GM23338 (cell line): ENCODE results near the gene MYO18B. TPM values are rescaled to one million over a fixed set of nuclear protein-coding genes. Genes with fewer than 3 reads are reported as not detected.
A peak's percentile ranks its signal among the peaks of the same experiment; 100 is the strongest.

Source experiments
- ATAC-seq: fragments of 200-7000 bp; cut with Tn5 transposase; 3 replicates; pipeline ENCODE4 v1.9.1; 2020
- DNase-seq: peaks from one replicate; pipeline ENCODE4 v3.0.0-alpha.2; 2015; ENCODE audit warnings: low spot score
- H2AFZ ChIP-seq: fragments of 200-600 bp; sonication (generic); 2 replicates; pipeline ENCODE4 v1.8.0; 2016; ENCODE audit warnings: antibody characterized with exemption, mild to moderate bottlenecking, moderate library complexity
- H3F3A ChIP-seq: fragments of 200-600 bp; sonication (generic); replicated peaks from 2 replicates; pipeline ENCODE4 v1.8.0; 2017; ENCODE audit warnings: antibody characterized with exemption, mixed run types, low read depth
- H3K27ac ChIP-seq: fragments of 200-600 bp; sonication (generic); 2 replicates; pipeline ENCODE4 v1.6.1; 2016; ENCODE audit warnings: low read depth
- H3K27me3 ChIP-seq: fragments of 200-600 bp; sonication (generic); 2 replicates; pipeline ENCODE4 v1.8.0; 2016; ENCODE audit warnings: mild to moderate bottlenecking, mixed run types, moderate library complexity; ENCODE audit not compliant: insufficient read depth
- H3K36me3 ChIP-seq: fragments of 200-600 bp; sonication (generic); 2 replicates; pipeline ENCODE4 v1.8.0; 2016; ENCODE audit warnings: mild to moderate bottlenecking; ENCODE audit not compliant: insufficient read depth
- H3K4me1 ChIP-seq: fragments of 200-600 bp; sonication (generic); 2 replicates; pipeline ENCODE4 v1.8.0; 2016; ENCODE audit warnings: mild to moderate bottlenecking, moderate library complexity; ENCODE audit not compliant: insufficient read depth
- H3K4me2 ChIP-seq: fragments of 200-600 bp; sonication (generic); 2 replicates; pipeline ENCODE4 v1.7.1; 2017; ENCODE audit warnings: mixed run types
- H3K4me3 ChIP-seq: fragments of 200-600 bp; sonication (generic); 2 replicates; pipeline ENCODE4 v1.6.1; 2016; ENCODE audit warnings: mixed run types
- H3K79me2 ChIP-seq: fragments of 200-600 bp; sonication (generic); replicated peaks from 2 replicates; pipeline ENCODE4 v1.8.0; 2017; ENCODE audit warnings: mild to moderate bottlenecking; ENCODE audit not compliant: insufficient read depth
- H3K9me2 ChIP-seq: fragments of 200-600 bp; sonication (generic); 2 replicates; pipeline ENCODE4 v1.8.0; 2017; ENCODE audit not compliant: insufficient read depth
- H4K20me1 ChIP-seq: fragments of 200-600 bp; sonication (generic); replicated peaks from 2 replicates; pipeline ENCODE4 v1.8.0; 2017; ENCODE audit warnings: mild to moderate bottlenecking; ENCODE audit not compliant: insufficient read depth
- H3K27ac Mint-ChIP-seq: 2 replicates; pipeline ENCODE4 v1.8.0; 2020; ENCODE audit warnings: inconsistent platforms, mild to moderate bottlenecking, moderate library complexity, mixed read lengths
- H3K27me3 Mint-ChIP-seq: 3 replicates; pipeline ENCODE4 v1.8.0; 2022; ENCODE audit warnings: low read depth, mild to moderate bottlenecking, moderate library complexity, mixed read lengths, inconsistent platforms; ENCODE audit not compliant: insufficient read depth, poor library complexity
- H3K36me3 Mint-ChIP-seq: 3 replicates; pipeline ENCODE4 v1.8.0; 2021; ENCODE audit warnings: low read depth, mild to moderate bottlenecking, inconsistent platforms, moderate library complexity, mixed read lengths
- H3K4me1 Mint-ChIP-seq: 3 replicates; pipeline ENCODE4 v1.8.0; 2020; ENCODE audit warnings: mild to moderate bottlenecking, inconsistent platforms, mixed read lengths
- H3K4me3 Mint-ChIP-seq: 3 replicates; pipeline ENCODE4 v1.8.0; 2021; ENCODE audit warnings: moderate library complexity, mild to moderate bottlenecking, inconsistent platforms, mixed read lengths
- H3K9me3 Mint-ChIP-seq: 3 replicates; pipeline ENCODE4 v1.8.0; 2020; ENCODE audit warnings: moderate library complexity, mild to moderate bottlenecking, inconsistent platforms, mixed read lengths
- CREB1 ChIP-seq: fragments of 250-450 bp; sonication (Bioruptor Pico); IDR thresholded peaks from 2 replicates; pipeline ENCODE4 v1.5.0; 2020; ENCODE audit warnings: low read depth, mild to moderate bottlenecking, moderate library complexity
- JUNB ChIP-seq: IDR thresholded peaks from one replicate; pipeline ENCODE4 v1.6.1; 2016; ENCODE audit warnings: antibody characterized with exemption; ENCODE audit not compliant: unreplicated experiment
- NANOG ChIP-seq: IDR thresholded peaks from 2 replicates; pipeline ENCODE4 v1.6.1; 2016; ENCODE audit warnings: antibody characterized with exemption, borderline replicate concordance
- POLR2AphosphoS5 ChIP-seq: IDR thresholded peaks from 2 replicates; pipeline ENCODE4 v1.6.1; 2016; ENCODE audit warnings: antibody characterized with exemption, low read depth
- polyA plus RNA-seq: library from polyadenylated mRNA; unstranded; fragments of >200 nt; fragmentation: Nextera tagmentation; extraction: Ambion mirVana; gene quantifications from 2 replicates; pipeline ENCODE4 v1.2.1, GENCODE V29; 2016
- total RNA-seq: library from RNA; depleted of rRNA; stranded (reverse); fragments of >200 nt; shearing (Covaris generic); gene quantifications from 2 replicates; pipeline ENCODE4 v1.2.3, GENCODE V29; 2014
- TF ChIP-seq, protein P1 (sequence below): fragments of 250-450 bp; sonication (Bioruptor Pico); IDR thresholded peaks from 2 replicates; pipeline ENCODE4 v1.5.0; 2020; ENCODE audit warnings: mild to moderate bottlenecking, moderate library complexity

MYO18B gene
- total and polyA plus RNA-seq, 2 experiments from 2014 or later, result 0.36 to 0.45 TPM

DNA sequence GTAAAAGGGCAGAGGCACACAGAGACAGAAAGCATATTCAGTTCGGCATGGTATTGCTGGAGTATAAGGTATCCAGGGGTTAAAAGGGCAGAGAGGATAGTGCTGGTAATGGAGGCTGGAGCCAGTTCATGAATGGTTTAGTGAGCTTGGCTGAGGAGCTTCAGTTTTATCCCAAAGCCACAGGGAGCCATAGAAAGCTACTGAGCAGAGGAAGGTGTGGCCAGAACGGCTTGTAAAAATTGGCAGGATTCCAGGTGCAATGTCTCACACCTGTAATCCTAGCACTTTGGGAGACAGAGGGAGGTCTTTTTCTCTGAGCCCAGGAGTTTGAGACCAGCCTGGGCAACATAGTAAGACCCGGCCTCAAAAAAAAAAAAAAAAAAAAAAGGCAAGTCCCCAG is 186.1 kb downstream of the MYO18B start:
- Histone ChIP-seq H3K36me3 (no peaks in the 10 kb centered on the region), H3K4me3 (peak overlapping the region; percentile 39), H2AFZ (no peak overlapping the region), H3K4me1 (peaks cover 57% of the 10 kb centered on the region), H4K20me1 (no peaks in the 10 kb centered on the region), H3K27ac (peak overlapping the region; percentile 83), H3K4me2 (peak overlapping the region; percentile 71), H3K79me2 (no peaks in the 10 kb centered on the region), H3F3A (no peaks in the 10 kb centered on the region), H3K9me2 (no peaks in the 10 kb centered on the region), H3K27me3 (peaks cover 27% of the 10 kb centered on the region; the same call in 1 of the 2 replicates)
- peaks cover 62% of the 10 kb centered on the region for H3K4me1 Mint-ChIP-seq
- no peak for TF ChIP-seq POLR2AphosphoS5
- no peak for TF ChIP-seq NANOG
- TF ChIP-seq, protein P1, sequence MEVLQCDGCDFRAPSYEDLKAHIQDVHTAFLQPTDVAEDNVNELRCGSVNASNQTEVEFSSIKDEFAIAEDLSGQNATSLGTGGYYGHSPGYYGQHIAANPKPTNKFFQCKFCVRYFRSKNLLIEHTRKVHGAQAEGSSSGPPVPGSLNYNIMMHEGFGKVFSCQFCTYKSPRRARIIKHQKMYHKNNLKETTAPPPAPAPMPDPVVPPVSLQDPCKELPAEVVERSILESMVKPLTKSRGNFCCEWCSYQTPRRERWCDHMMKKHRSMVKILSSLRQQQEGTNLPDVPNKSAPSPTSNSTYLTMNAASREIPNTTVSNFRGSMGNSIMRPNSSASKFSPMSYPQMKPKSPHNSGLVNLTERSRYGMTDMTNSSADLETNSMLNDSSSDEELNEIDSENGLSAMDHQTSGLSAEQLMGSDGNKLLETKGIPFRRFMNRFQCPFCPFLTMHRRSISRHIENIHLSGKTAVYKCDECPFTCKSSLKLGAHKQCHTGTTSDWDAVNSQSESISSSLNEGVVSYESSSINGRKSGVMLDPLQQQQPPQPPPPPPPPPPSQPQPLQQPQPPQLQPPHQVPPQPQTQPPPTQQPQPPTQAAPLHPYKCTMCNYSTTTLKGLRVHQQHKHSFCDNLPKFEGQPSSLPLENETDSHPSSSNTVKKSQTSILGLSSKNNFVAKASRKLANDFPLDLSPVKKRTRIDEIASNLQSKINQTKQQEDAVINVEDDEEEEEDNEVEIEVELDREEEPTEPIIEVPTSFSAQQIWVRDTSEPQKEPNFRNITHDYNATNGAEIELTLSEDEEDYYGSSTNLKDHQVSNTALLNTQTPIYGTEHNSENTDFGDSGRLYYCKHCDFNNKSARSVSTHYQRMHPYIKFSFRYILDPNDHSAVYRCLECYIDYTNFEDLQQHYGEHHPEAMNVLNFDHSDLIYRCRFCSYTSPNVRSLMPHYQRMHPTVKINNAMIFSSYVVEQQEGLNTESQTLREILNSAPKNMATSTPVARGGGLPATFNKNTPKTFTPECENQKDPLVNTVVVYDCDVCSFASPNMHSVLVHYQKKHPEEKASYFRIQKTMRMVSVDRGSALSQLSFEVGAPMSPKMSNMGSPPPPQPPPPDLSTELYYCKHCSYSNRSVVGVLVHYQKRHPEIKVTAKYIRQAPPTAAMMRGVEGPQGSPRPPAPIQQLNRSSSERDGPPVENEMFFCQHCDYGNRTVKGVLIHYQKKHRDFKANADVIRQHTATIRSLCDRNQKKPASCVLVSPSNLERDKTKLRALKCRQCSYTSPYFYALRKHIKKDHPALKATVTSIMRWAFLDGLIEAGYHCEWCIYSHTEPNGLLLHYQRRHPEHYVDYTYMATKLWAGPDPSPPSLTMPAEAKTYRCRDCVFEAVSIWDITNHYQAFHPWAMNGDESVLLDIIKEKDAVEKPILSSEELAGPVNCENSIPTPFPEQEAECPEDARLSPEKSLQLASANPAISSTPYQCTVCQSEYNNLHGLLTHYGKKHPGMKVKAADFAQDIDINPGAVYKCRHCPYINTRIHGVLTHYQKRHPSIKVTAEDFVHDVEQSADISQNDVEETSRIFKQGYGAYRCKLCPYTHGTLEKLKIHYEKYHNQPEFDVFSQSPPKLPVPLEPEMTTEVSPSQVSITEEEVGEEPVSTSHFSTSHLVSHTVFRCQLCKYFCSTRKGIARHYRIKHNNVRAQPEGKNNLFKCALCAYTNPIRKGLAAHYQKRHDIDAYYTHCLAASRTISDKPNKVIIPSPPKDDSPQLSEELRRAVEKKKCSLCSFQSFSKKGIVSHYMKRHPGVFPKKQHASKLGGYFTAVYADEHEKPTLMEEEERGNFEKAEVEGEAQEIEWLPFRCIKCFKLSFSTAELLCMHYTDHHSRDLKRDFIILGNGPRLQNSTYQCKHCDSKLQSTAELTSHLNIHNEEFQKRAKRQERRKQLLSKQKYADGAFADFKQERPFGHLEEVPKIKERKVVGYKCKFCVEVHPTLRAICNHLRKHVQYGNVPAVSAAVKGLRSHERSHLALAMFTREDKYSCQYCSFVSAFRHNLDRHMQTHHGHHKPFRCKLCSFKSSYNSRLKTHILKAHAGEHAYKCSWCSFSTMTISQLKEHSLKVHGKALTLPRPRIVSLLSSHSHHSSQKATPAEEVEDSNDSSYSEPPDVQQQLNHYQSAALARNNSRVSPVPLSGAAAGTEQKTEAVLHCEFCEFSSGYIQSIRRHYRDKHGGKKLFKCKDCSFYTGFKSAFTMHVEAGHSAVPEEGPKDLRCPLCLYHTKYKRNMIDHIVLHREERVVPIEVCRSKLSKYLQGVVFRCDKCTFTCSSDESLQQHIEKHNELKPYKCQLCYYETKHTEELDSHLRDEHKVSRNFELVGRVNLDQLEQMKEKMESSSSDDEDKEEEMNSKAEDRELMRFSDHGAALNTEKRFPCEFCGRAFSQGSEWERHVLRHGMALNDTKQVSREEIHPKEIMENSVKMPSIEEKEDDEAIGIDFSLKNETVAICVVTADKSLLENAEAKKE, result 0 out of 2 replicates have a peak, but pooled peaks have one; percentile 41
- peaks cover 7% of the 10 kb centered on the region; the same call in 2 of the 3 replicates for H3K9me3 Mint-ChIP-seq
- H3K27ac Mint-ChIP-seq, result peak overlapping the region; percentile 63
- DNase-seq (peak; percentile 24), ATAC-seq (peak; percentile 70)
- peak overlapping the region; percentile 10 for H3K4me3 Mint-ChIP-seq
- peaks cover 16% of the 10 kb centered on the region for H3K27me3 Mint-ChIP-seq
- H3K36me3 Mint-ChIP-seq, result no peaks in the 10 kb centered on the region; the same call in 2 of the 3 replicates

DNA sequence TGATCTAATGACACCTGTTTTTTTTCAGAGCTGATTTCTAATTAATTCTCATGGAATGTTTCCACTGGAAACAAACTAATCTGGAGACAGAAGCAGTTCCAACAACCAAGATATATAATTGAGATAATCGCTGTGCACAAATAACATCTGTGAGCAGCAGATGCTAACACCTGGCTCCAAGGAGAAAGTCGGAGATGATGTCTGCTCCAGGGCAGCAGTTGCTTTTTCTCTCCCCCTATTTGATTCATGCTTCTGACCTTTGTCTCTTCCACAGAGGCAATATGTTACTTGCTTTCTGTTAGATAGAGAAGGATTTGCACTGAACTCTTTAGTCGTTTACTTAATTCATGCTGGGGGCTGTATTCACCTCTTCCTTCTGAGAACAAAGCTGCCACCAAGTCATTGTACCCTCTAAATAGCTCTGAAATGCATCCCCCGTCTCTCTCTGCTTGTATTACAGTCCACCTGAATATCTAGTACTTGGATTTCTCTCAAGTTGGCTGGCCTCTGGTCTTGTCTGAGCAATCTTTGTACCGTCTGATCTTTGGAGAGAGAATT is 187.4 kb downstream of the MYO18B start:
- Histone ChIP-seq H3K36me3 (no peaks in the 10 kb centered on the region), H3K27ac (no peak overlapping the region), H3K27me3 (peaks cover 15% of the 10 kb centered on the region; the same call in 1 of the 2 replicates), H3K4me3 (no peak overlapping the region), H3F3A (no peaks in the 10 kb centered on the region), H3K4me2 (peak overlapping the region; percentile 15; the same call in 1 of the 2 replicates), H3K79me2 (no peaks in the 10 kb centered on the region), H4K20me1 (no peaks in the 10 kb centered on the region), H3K9me2 (no peaks in the 10 kb centered on the region), H3K4me1 (peaks cover 47% of the 10 kb centered on the region), H2AFZ (0 out of 2 replicates have a peak overlapping the region, but pooled peaks have one; percentile 8)
- Mint-ChIP-seq H3K27ac (no peak overlapping the region), H3K27me3 (peaks cover 22% of the 10 kb centered on the region), H3K4me3 (no peak overlapping the region), H3K9me3 (peaks cover 10% of the 10 kb centered on the region; the same call in 2 of the 3 replicates), H3K4me1 (peaks cover 59% of the 10 kb centered on the region), H3K36me3 (peaks cover 5% of the 10 kb centered on the region; the same call in 2 of the 3 replicates)
- peak; percentile 17; the same call in 1 of the 3 replicates for ATAC-seq
- no peak for DNase-seq
- TF ChIP-seq CREB1 (CRISPR knock-in tag) (no peak), JUNB (no peak)
- TF ChIP-seq, protein P1, result no peak
